ENCODE data around the gene AP5Z1.

AP5Z1 gene

DNA sequence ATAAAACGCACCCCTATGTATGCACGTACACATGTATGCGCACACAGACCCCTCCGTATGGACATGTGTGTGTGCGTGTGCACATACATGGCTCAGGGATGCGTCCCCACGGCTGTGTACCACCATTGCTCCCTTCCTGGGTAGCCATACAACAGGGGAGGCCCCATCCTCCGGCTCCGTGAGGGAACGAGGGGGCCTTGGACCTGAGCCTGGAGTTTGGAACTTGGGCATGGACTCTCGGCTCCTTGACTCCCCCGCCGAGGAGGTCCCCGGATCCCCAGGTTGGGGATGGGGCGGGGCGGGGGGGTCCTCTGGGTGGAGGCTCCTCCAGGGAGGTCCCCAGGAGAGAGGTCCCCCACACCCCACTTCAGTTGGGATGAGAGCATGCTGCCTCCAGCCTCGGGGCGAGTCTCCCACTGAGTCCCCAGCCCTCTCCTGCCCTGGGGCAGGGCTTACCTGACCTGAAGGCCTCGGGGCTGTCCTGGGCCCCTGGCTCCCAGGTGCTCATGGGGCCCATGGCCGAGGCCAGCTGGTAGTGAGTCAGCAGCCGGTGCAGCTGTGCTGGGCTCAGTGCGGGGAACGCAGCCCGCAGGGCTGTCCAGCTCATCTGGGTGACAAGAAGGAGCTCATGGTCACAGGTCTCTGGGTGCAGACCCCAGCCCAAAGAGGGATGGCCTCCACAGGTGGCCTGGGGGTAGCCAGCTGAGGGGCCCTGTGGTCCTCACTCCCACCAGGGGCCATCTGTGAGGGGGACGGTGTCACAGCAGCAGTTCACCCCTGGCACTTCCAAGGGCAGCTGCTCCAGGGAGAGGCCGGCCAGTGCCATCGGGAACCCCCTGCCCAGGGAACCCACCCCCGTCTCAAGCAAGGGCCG lies 29.9 kb downstream of the AP5Z1 start:
- Histone ChIP-seq H3K4me3 (ENCODE audit: low read depth in 1 of 2, low read length in 1 of 2) (no peak overlapping the region), H3K27me3 (peaks cover 54% of the 10 kb centered on the region), H3K9me3 (no peaks in the 10 kb centered on the region), H3K27ac (no peak overlapping the region), H3K4me1 (ENCODE audit: control insufficient read depth in 1 of 2, insufficient read depth in 1 of 2, low read depth in 1 of 2, low read length in 1 of 2) (no peaks in the 10 kb centered on the region), H3K36me3 (no peaks in the 10 kb centered on the region)
- TF ChIP-seq, protein P1, sequence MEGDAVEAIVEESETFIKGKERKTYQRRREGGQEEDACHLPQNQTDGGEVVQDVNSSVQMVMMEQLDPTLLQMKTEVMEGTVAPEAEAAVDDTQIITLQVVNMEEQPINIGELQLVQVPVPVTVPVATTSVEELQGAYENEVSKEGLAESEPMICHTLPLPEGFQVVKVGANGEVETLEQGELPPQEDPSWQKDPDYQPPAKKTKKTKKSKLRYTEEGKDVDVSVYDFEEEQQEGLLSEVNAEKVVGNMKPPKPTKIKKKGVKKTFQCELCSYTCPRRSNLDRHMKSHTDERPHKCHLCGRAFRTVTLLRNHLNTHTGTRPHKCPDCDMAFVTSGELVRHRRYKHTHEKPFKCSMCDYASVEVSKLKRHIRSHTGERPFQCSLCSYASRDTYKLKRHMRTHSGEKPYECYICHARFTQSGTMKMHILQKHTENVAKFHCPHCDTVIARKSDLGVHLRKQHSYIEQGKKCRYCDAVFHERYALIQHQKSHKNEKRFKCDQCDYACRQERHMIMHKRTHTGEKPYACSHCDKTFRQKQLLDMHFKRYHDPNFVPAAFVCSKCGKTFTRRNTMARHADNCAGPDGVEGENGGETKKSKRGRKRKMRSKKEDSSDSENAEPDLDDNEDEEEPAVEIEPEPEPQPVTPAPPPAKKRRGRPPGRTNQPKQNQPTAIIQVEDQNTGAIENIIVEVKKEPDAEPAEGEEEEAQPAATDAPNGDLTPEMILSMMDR (IDR thresholded peaks at IDR 0.05), result no peak

DNA sequence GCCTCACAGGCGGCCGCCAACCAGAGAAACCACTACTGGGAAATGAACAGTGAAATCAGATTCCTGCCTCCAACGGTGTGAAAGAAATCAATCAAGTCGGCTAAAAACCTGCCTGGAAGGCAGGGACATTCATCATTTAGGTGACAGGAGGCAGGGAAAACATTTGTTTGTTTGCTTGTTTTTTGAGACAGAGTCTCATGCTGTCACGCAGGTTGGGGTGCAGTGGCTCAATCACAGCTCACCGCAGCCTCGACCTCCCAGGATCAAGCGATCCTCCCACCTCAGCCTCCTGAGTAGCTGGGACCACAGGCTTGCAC lies 30.5 kb downstream of the AP5Z1 start:
- Histone ChIP-seq H3K27me3 (peaks cover 59% of the 10 kb centered on the region), H3K4me3 (ENCODE audit: low read depth in 1 of 2, low read length in 1 of 2) (no peak overlapping the region), H3K4me1 (ENCODE audit: control insufficient read depth in 1 of 2, insufficient read depth in 1 of 2, low read depth in 1 of 2, low read length in 1 of 2) (no peaks in the 10 kb centered on the region), H3K27ac (no peak overlapping the region), H3K36me3 (no peaks in the 10 kb centered on the region), H3K9me3 (no peaks in the 10 kb centered on the region)
- TF ChIP-seq, protein P1 (IDR thresholded peaks at IDR 0.05), result no peak

DNA sequence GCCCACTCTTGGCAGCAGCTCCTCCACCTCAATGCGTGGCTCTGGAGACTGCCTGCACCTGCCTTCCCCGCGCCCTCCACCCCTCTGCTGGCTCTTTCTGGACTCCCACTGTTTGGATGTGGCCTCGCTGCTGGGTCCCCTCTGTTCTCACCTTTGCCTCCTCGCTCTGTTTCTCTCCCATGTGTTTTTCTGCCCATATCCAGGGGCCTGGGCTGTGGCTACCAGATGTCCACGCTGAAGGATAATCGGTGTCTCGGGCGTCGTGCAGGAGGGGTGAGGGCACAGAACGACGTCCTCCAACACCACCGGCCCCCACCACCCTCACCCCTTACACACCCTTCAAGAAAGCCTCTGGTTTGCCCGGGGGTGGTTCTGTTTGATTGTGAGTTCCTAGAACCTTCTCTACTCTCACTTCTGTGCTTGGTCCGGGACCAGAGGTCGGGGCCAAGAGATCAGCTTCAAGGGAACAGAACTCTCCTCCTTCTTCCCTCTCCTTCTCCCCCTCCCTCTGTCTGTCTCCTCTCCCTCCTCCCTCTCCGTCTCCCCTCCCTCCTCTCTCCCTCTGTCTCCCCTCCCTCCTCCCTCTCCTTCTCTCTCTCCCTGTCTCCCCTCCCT lies 31.7 kb downstream of the AP5Z1 start:
- Histone ChIP-seq H3K4me1 (ENCODE audit: control insufficient read depth in 1 of 2, insufficient read depth in 1 of 2, low read depth in 1 of 2, low read length in 1 of 2) (no peaks in the 10 kb centered on the region), H3K4me3 (ENCODE audit: low read depth in 1 of 2, low read length in 1 of 2) (no peak overlapping the region), H3K27ac (no peak overlapping the region)

DNA sequence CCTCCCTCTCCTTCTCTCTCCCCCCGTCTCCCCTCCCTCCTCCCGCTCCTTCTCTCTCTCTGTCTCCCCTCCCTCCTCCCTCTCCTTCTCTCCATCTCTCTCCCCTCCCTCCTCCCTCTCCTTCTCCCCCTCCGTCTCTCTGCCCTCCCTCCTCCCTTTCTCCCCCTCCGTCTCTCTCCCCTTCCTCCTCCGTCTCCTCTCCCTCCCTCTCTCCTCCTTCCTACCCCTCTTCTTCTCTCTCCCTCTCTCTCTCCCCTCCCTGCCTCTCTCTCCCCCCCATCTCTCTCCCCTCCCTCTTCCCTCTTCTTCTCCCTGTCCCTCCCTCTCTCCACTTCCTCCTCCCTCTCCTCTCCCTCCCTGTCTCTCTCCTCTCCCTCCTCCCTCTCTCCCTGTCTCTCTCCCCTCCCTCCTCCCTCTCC lies 32.2 kb downstream of the AP5Z1 start:
- Histone ChIP-seq H3K9me3 (no peaks in the 10 kb centered on the region), H3K27ac (no peak overlapping the region), H3K4me3 (ENCODE audit: low read depth in 1 of 2, low read length in 1 of 2) (no peak overlapping the region), H3K4me1 (ENCODE audit: control insufficient read depth in 1 of 2, insufficient read depth in 1 of 2, low read depth in 1 of 2, low read length in 1 of 2) (no peaks in the 10 kb centered on the region), H3K27me3 (peaks cover 74% of the 10 kb centered on the region), H3K36me3 (no peaks in the 10 kb centered on the region)
- TF ChIP-seq, protein P1 (IDR thresholded peaks at IDR 0.05), result no peak

More for the DNA sequence above, 31.7 kb downstream of the AP5Z1 start:
- no peaks in the 10 kb centered on the region for H3K9me3 ChIP-seq
- no peaks in the 10 kb centered on the region for H3K36me3 ChIP-seq
- peaks cover 69% of the 10 kb centered on the region for H3K27me3 ChIP-seq
- TF ChIP-seq, protein P1 (IDR thresholded peaks at IDR 0.05), result no peak

DNA sequence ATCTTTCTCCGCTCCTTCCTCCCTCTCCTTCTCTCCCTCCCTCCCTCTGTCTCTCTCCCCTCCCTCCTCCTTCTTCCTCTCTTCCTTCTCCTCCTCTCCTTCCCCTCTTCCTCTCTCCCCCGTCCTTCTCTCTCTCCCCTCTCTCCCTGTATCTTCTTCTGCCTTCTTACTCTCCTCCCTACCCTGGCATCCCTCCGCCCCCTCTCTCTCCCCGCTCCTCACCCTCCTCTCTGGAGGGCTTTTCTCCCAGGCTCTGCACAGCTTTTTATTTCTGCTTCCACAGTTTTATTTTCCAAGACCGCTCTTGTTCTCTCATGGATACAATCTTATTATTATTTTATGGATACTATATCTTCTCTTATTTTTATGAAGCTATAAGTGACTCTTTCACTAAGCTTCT lies 32.6 kb downstream of the AP5Z1 start:
- Histone ChIP-seq H3K4me1 (ENCODE audit: control insufficient read depth in 1 of 2, insufficient read depth in 1 of 2, low read depth in 1 of 2, low read length in 1 of 2) (no peaks in the 10 kb centered on the region), H3K27ac (no peak overlapping the region), H3K36me3 (no peaks in the 10 kb centered on the region), H3K9me3 (no peaks in the 10 kb centered on the region), H3K27me3 (peaks cover 79% of the 10 kb centered on the region), H3K4me3 (ENCODE audit: low read depth in 1 of 2, low read length in 1 of 2) (no peak overlapping the region)
- TF ChIP-seq, protein P1 (IDR thresholded peaks at IDR 0.05), result no peak

All from neutrophil (primary cell).